ES-I3 (cell line): Measurements from ENCODE around the gene VPS37B.
"Not testable (repeated sequence)": the region's sequence is repeated elsewhere in the genome, so short reads cannot be mapped to it uniquely, and the experiment has no call there.

Experiments
- H3K36me3 ChIP-seq: 2 replicates; pipeline ENCODE4 v1.6.1; 2013; ENCODE audit warnings: mild to moderate bottlenecking, low read length, control low read depth, moderate library complexity; ENCODE audit not compliant: insufficient read depth
- H3K4me1 ChIP-seq: 2 replicates; pipeline ENCODE4 v1.6.1; 2013; ENCODE audit warnings: mild to moderate bottlenecking, control low read depth, low read length; ENCODE audit not compliant: insufficient read depth
- H3K9ac ChIP-seq: 2 replicates; pipeline ENCODE4 v1.6.1; 2013; ENCODE audit warnings: low read depth, mild to moderate bottlenecking, low read length, moderate library complexity
- H3K9me3 ChIP-seq: 2 replicates; pipeline ENCODE4 v1.6.1; 2013; ENCODE audit warnings: mild to moderate bottlenecking, low read length, moderate library complexity; ENCODE audit not compliant: control insufficient read depth, insufficient read depth

The VPS37B gene

DNA sequence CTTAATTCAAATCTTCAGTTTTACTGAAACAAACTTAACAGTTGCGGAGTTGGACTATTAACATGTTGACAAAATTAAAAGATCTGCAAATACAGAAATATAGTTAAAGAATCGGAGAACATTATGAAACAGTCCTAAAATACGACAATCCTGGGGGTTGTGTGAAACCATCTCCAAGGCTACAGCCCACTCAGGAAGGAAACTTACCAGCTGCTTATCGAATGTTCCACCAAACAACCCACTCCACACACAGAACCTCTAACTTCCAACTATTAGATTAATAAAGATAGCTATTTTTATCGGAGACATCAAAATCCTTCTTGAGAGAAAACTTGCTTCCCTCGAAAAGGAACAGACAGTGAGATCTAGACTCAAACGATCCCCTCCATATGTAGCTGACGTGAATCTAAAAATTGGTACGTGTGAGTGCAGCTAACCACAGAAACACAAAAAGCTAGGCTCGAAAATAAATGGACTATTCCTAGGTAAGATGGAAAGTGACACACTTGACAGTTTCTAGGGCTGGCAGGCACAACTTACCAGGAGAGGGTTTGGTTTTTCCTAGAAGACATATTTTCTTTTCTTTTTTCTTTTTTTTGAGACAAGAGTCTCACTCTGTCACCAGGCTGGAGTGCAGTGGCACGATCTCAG, 12.9 kb downstream of the VPS37B start:
- Histone ChIP-seq H3K36me3 (no peaks in the 10 kb centered on the region), H3K4me1 (peaks cover 12% of the 10 kb centered on the region), H3K9ac (no peak overlapping the region), H3K9me3 (no peaks in the 10 kb centered on the region)

DNA sequence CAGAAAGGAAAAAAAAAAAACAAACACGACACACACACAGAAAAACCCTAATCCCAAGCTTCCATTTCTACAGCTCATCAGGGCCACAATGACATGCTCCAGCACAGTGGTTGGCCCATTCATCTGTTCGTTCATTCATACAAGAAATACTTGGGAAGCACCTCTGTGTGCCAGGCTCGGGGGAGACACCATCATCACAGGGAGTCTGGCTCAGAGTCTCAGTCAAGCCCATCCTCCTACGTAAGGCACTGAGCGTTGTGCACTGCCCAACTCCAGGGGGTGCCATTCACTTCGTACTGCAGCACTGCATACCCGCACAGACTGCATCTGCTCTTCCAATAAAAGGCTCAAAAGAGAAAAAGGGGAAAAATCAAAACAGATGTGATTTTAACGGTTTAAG, 15.3 kb downstream of the VPS37B start:
- no peak overlapping the region for H3K9ac ChIP-seq
- H3K36me3 ChIP-seq, result no peaks in the 10 kb centered on the region

DNA sequence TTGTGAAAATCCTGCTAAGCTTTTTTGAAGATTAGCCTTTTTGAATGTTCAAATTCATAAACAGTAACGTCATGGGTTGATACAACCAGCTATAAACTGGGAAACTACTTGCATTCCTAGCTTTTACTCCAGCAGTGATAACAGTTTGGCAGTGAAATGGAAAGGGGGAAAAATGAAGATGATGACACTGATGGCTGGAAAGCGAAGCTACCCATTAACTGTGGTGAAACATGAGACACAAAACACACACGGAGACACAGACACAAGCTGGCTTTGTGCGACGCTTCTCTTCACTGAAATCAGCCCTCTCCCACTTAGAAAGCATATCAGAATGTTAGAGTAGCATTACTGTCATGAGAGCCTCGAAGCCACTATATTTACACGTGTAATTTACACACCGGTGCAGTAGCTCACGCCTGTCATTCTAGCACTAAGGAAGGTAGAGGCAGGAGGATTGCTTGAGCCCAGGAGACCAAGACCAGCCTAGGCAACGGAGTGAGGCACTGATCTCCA, 15.7 kb downstream of the VPS37B start:
- peaks cover 9% of the 10 kb centered on the region for H3K4me1 ChIP-seq
- no peaks in the 10 kb centered on the region for H3K36me3 ChIP-seq
- H3K9ac ChIP-seq, result no peak overlapping the region
- no peaks in the 10 kb centered on the region for H3K9me3 ChIP-seq

More for the DNA sequence above, 15.3 kb downstream of the VPS37B start:
- H3K9me3 ChIP-seq, result no peaks in the 10 kb centered on the region
- peaks cover 4% of the 10 kb centered on the region; the same call in 1 of the 2 replicates for H3K4me1 ChIP-seq

DNA sequence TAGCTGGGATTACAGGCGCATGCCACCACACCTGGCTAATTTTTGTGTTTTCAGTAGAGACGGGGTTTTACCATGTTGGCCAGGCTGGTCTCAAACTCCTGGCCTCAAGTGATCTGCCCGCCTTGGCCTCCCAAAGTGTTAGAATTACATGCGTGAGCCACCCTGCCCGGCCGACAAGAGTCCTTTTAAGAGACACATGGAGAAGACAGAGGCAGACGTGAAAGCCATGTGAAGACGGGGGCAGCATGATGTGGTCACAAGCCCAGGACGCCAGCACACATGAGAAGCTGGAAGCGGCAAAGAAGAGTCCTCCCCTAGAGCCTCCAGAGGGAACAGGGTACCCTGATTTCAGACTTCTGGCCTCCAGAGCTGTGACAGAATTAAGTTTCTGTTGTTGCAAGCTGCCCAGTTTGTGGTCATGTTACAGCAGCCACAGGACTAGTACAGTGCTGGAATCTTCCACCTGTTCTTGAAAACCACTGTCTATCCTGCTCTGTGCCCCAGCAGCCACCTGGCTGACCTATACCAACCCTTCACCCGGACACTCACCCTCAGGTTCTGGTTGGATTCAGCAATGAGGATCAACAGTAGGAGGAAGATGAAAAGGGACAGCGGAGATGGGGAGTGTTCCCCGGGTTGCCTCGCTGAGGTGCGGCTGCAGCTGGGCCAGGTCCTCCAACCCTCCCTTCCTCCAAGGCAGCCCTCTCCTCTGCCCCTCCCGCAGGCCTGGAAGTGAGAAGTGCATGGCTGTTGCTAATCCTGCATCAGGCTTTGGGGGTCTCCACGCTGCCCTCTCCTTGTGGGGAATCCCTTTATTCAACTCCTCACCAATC, 16.9 kb downstream of the VPS37B start:
- Histone ChIP-seq H3K9ac (no peak overlapping the region), H3K9me3 (no peaks in the 10 kb centered on the region), H3K4me1 (peaks cover 10% of the 10 kb centered on the region), H3K36me3 (no peaks in the 10 kb centered on the region)

DNA sequence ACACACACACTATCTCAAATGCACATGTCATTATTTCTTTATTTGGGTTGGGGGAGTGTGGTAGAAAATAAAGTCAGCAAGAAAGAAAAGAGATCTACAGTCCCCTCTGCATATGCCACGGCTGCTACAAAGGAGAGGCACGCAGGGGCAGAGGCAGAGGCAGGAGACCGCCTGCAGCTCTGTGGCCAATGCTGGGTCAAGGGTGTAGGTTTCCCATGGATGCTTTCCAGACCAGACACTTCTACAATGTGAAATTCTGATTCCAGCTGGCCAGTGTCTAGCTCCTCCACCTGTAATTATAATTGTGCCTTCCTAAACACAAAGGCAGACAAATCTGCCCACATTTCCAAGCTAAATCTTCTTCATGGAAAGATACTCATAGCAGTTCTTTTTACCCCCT, 19.2 kb downstream of the VPS37B start:
- no peaks in the 10 kb centered on the region for H3K9me3 ChIP-seq
- H3K9ac ChIP-seq, result no peak overlapping the region
- H3K4me1 ChIP-seq, result peaks cover 16% of the 10 kb centered on the region
- H3K36me3 ChIP-seq, result no peaks in the 10 kb centered on the region

DNA sequence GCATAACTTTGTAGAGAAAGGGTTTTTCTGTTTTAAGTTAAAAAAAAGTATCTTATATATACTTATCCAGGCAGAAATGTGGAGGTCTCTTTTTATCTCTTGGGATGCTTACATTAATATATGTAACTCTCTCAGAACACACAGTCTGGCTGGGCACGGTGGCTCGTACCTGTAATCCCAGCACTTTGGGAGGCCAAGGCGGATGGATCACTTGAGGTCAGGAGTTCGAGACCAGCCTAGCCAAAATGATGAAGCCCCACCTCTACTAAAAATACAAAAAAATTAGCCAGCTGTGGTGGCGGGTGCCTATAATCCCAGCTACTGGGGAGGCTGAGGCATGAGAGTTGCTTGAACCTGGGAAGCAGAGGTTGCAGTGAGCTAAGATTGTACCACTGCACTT, 19.6 kb downstream of the VPS37B start:
- H3K4me1 ChIP-seq, result peaks cover 21% of the 10 kb centered on the region
- not testable (repeated sequence) for H3K36me3 ChIP-seq, H3K9ac ChIP-seq, H3K9me3 ChIP-seq

DNA sequence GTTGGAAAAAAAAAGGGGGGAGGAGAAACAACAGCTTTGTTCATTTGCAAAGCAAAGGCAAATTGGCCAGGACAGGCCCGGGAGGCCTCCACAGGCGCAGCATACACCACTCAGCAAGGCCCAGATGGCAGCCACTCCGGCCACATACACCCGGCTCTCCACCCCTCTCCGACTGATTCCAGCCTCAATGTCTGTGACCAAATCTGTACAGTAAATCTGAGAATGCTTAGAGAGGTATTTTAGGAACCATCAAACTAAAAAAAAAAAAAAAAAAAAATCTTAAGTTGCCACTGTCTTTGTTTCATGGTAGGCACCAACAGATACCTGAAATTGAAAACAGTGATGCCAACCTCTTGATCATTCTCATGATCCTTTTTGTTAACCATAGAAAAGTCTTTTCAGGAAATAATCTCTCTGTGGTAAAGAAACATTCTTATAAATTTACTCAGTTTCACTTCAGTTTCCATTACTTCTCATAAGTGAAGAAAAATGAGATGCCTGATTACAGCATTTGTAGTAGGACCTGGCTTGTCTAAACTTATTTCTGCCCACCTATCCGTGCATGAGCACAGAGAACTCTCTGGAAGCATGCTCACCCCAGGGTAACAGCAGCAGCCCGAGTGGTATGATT, 20.2 kb downstream of the VPS37B start:
- no peaks in the 10 kb centered on the region for H3K9me3 ChIP-seq
- peaks cover 21% of the 10 kb centered on the region for H3K4me1 ChIP-seq
- H3K36me3 ChIP-seq, result no peaks in the 10 kb centered on the region
- H3K9ac ChIP-seq, result no peak overlapping the region

DNA sequence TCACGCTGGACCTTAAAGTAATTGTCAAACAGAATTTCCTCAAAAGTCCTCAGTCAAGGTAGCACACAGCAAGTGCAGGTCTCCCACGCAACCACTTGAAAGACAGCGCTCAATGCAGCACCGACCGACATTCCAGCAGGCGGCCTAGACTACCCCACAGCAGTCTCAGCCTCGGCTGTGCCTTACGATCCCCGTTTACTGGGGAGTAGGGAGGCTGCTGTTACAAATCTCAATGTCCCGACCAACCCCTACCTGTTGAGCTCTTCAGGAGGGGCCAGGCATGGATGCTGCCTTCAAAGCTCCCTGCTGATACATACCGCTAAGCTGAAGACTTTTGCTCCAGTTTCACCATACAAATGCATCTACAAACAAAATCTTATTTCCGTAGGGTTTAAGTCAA, 21.8 kb downstream of the VPS37B start:
- Histone ChIP-seq H3K4me1 (peaks cover 21% of the 10 kb centered on the region), H3K9ac (no peak overlapping the region), H3K36me3 (no peaks in the 10 kb centered on the region), H3K9me3 (no peaks in the 10 kb centered on the region)

DNA sequence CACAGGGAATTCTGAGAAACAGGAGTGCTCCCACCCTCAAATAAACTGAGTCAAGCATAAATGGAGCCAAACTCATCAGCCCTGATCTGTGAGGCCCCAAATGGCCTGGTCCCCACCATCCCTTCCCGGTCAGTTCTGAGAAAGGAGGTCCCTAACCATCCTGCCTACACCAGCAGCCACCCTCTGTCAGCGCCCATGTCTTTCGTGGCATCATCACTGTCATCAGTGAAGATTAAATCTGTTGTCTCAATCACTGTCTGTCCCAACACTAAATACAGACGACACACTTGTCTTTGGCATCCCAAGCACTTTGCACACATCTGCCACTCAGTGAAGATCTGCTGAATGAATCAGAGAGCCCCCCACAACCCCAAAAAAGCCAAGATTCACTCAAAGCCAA, 22.4 kb downstream of the VPS37B start:
- H3K9ac ChIP-seq, result no peak overlapping the region
- no peaks in the 10 kb centered on the region for H3K9me3 ChIP-seq
- H3K4me1 ChIP-seq, result peaks cover 21% of the 10 kb centered on the region
- H3K36me3 ChIP-seq, result no peaks in the 10 kb centered on the region

DNA sequence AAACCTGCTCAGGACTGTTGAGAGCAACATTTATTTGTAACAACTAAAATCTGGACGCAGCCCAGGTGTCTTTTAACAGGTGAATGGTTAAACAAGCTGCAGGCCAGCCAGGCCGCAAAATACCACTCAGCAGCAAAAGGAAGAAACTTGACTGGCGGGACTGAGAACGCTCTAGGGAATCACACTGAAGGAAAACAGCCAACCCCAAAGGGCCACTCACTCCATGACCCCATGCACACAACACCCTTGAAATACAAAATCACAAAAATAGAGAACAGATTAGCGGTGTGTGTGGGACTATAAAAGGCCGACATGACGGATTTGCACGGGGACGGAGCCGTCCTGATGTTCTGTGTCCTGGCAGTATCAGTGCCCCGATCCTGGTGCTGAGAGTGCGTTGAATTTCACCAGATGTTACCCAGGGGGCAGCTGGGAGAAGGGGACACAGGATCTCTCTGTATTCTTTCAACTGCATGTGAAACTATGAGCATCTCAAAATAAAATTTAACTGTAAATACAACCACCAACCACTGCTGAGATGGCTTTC, 23.0 kb downstream of the VPS37B start:
- Histone ChIP-seq H3K4me1 (peaks cover 21% of the 10 kb centered on the region), H3K9ac (no peak overlapping the region), H3K9me3 (no peaks in the 10 kb centered on the region), H3K36me3 (no peaks in the 10 kb centered on the region)

DNA sequence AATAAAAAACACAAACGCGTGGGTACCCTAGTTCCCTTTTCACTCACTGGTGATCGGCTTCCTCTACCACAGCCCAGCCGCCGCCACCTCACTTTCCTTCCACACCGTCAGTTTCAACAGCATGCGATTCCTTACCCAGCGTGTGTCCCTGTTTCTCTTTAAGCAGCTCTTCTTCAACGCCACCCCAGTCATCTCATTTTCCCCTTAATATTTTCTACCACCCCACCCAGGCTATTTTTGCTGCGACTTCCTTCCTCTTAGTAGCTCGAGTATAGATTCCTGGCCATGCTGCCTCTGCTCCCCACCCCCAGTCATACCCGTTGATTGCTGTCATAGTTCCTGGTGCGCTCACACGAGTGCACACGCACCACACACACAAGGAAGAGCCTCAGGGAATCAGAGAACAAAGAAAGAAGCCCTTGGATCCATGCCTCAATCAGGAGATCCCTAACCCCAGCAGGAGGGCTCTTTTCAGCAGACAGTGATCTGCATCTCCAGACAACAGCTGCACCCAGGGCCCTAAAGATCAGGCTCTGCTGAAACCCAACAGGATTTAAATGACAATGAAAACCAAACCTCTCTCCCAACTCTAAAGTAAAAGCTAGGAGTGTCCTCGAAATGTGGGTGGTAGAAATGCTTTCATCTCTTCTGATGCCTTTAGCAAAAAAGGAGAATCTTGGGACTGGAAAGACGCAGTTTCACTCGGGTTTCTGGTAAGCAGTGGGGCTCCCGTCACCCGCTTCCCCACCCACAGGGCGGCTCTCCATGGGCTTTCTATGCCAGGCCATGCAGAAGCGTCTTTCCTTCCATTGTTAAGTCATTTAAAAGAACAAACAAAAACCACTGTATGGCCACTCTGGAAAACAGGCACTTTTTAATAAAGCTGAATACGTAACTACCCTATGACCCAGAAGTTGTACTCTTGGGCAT, 23.8 kb downstream of the VPS37B start:
- Histone ChIP-seq H3K36me3 (no peaks in the 10 kb centered on the region), H3K4me1 (peaks cover 21% of the 10 kb centered on the region), H3K9me3 (no peaks in the 10 kb centered on the region), H3K9ac (no peak overlapping the region)

DNA sequence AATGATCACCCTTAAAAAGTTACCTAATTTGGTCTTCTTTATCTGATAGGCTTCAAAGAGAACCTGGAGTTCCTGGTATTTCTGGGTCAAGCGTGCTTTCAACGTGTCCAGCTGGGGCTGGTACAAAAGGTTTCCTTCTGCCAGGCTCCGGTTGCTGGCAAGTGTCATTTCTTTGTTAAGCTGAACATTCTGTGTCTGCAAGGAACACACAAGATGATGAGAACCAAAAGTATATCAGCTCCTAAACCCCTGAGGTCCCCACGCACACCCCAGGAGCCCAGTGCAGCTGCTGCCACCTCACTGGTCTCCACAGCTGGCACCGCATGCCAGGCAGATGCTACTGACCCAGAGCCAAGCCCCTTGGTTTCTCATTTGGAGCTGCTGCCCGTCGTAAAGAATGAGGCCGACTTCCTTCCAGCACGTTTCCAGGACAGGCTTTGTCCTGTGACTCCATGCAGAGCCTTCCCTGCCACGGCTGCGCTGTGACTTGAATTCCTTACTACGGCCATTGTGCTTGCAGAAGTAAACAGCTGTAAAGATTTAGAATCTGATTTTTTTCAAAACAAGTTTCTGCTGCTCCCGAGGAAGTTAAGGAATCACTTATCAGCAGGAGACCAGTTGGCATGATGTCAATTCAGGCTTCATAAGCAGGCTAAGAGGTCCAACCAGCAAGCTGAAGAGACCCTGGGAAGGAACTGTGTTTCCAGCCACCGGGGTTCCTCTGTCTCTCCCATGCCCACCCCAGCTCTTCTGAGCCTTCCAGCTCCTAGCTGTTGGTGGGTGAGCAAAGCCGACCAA, 24.9 kb downstream of the VPS37B start:
- Histone ChIP-seq H3K9me3 (no peaks in the 10 kb centered on the region), H3K4me1 (peaks cover 21% of the 10 kb centered on the region), H3K36me3 (no peaks in the 10 kb centered on the region), H3K9ac (no peak overlapping the region)

DNA sequence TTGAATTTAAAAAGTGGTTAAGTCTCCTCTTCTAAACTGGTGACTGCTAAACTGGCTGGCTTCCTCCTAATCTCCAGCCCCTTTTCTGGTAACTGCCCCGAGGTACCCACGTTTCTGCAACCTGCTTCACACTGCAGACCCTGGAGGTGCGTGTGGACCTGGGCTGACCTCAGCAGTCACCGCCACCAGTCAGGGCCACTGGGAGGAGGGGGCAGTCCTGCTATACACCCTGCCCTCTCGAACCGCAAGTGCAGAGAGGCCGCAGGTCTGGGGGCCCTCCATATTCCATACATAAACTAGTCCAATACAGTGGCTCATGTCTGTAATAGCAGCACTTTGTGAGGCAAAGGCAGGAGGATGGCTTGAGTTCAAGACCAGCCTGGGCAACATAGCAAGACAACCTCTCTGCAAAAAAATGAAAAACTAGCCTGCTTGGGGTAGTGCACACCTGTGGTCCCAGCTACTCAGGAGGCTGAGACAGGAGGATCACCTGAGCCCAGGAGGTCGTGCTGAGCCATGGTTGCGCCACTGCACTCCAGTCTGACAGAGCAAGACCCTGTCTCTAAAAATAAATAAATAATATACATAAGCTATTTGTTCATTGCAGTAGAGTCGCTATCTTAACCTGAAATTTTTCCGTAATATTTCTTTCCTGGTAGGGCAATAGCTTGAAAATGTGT, 25.6 kb downstream of the VPS37B start:
- Histone ChIP-seq H3K4me1 (peaks cover 14% of the 10 kb centered on the region), H3K9me3 (no peaks in the 10 kb centered on the region), H3K36me3 (no peaks in the 10 kb centered on the region), H3K9ac (no peak overlapping the region)
